DOHH2 (cell line): ENCODE measurements around the gene RELN.

Experiments
- H3F3A ChIP-seq: fragments of 200-600 bp; sonication (generic), shearing (Covaris generic); 2 replicates; pipeline ENCODE4 v1.6.0; 2016; ENCODE audit warnings: antibody characterized with exemption, mild to moderate bottlenecking; ENCODE audit not compliant: control insufficient read depth, insufficient read depth
- H3K27ac ChIP-seq: fragments of 200-600 bp; sonication (generic); 2 replicates; pipeline ENCODE4 v1.5.1; 2014; ENCODE audit warnings: low read depth, mild to moderate bottlenecking, low read length, moderate library complexity
- H3K27me3 ChIP-seq: fragments of 200-600 bp; sonication (generic); 2 replicates; pipeline ENCODE4 v1.6.1; 2014; ENCODE audit warnings: mild to moderate bottlenecking, low read length, mixed read lengths; ENCODE audit not compliant: control insufficient read depth
- H3K36me3 ChIP-seq: fragments of 200-600 bp; sonication (generic); 2 replicates; pipeline ENCODE4 v1.6.1; 2014; ENCODE audit warnings: mild to moderate bottlenecking, low read length, moderate library complexity, mixed read lengths; ENCODE audit not compliant: control insufficient read depth
- H3K4me1 ChIP-seq: fragments of 200-600 bp; sonication (generic); 2 replicates; pipeline ENCODE4 v1.6.1; 2014; ENCODE audit warnings: mild to moderate bottlenecking, low read length, mixed read lengths; ENCODE audit not compliant: control insufficient read depth
- H3K4me2 ChIP-seq: fragments of 200-600 bp; sonication (generic); 2 replicates; pipeline ENCODE4 v1.6.0; 2014; ENCODE audit warnings: mild to moderate bottlenecking, low read length, moderate library complexity
- H3K4me3 ChIP-seq: fragments of 200-600 bp; sonication (generic); 2 replicates; pipeline ENCODE4 v1.5.1; 2014; ENCODE audit warnings: mild to moderate bottlenecking, low read length, mixed read lengths
- H3K79me2 ChIP-seq: fragments of 200-600 bp; sonication (generic); 2 replicates; pipeline ENCODE4 v1.6.1; 2014; ENCODE audit warnings: mild to moderate bottlenecking, low read length, mixed read lengths; ENCODE audit not compliant: control insufficient read depth
- H3K9me2 ChIP-seq: fragments of 200-600 bp; sonication (generic); replicated peaks from 2 replicates; pipeline ENCODE4 v1.6.1; 2014; ENCODE audit warnings: mild to moderate bottlenecking, low read length, mixed read lengths; ENCODE audit not compliant: control insufficient read depth
- H3K9me3 ChIP-seq: fragments of 200-600 bp; sonication (generic); 2 replicates; pipeline ENCODE4 v1.6.1; 2014; ENCODE audit warnings: antibody characterized with exemption, low read length, mixed read lengths; ENCODE audit not compliant: control insufficient read depth, insufficient read depth
- H4K20me1 ChIP-seq: fragments of 200-600 bp; sonication (generic); 2 replicates; pipeline ENCODE4 v1.6.0; 2014; ENCODE audit warnings: low read depth, mild to moderate bottlenecking, antibody characterized with exemption, low read length, moderate library complexity; ENCODE audit not compliant: control insufficient read depth, insufficient read depth
- CTCF ChIP-seq: fragments of 200-600 bp; sonication (generic); IDR thresholded peaks from one replicate; pipeline ENCODE4 v1.5.1; 2014; ENCODE audit warnings: antibody characterized with exemption, mild to moderate bottlenecking, low read depth, low read length; ENCODE audit not compliant: poor library complexity, severe bottlenecking
- EZH2phosphoT487 ChIP-seq: fragments of 200-600 bp; sonication (generic); IDR thresholded peaks from 2 replicates; pipeline ENCODE4 v1.6.1; 2017; ENCODE audit warnings: borderline replicate concordance, mild to moderate bottlenecking, antibody characterized with exemption, low read length, moderate library complexity, mixed read lengths

RELN gene

DNA sequence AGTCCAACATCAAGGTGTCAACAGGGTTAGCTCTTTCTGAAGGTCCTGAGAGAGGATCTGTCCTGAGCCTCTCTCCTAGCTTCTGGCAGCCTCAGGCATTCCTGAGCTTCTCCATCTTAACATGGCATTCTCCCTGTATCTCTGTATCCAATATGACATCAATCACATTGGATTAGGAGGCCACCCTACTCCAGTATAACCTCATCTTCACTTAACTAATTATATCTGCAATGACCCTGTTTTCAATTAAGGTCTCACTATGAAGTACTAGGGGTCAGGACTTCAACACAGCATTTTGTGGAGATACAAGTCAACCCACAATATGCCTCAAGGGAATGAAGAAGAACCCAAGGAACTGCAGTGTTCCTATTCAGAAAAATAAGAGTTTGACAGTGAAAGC lies 133.8 kb downstream of the RELN start:
- no peaks in the 10 kb centered on the region for H3K9me3 ChIP-seq
- no peaks in the 10 kb centered on the region for H3K4me1 ChIP-seq
- no peaks in the 10 kb centered on the region for H3K79me2 ChIP-seq
- TF ChIP-seq EZH2phosphoT487 (no peak), CTCF (no peak)
- no peak overlapping the region for H3K27ac ChIP-seq
- no peaks in the 10 kb centered on the region for H3K36me3 ChIP-seq
- no peaks in the 10 kb centered on the region for H3F3A ChIP-seq
- H3K4me3 ChIP-seq: no peak overlapping the region
- no peaks in the 10 kb centered on the region for H3K27me3 ChIP-seq
- H4K20me1 ChIP-seq: no peaks in the 10 kb centered on the region
- H3K4me2 ChIP-seq: no peak overlapping the region
- H3K9me2 ChIP-seq: no peaks in the 10 kb centered on the region

- no peaks in the 10 kb centered on the region for H3K27me3 ChIP-seq
- no peaks in the 10 kb centered on the region for H3K36me3 ChIP-seq
- no peaks in the 10 kb centered on the region for H4K20me1 ChIP-seq
- H3K9me3 ChIP-seq: no peaks in the 10 kb centered on the region
- H3K4me3 ChIP-seq: no peak overlapping the region
- H3K4me2 ChIP-seq: no peak overlapping the region
- H3K79me2 ChIP-seq: no peaks in the 10 kb centered on the region
- H3K27ac ChIP-seq: no peak overlapping the region
- no peaks in the 10 kb centered on the region for H3K4me1 ChIP-seq
- H3K9me2 ChIP-seq: no peaks in the 10 kb centered on the region
- TF ChIP-seq CTCF: no peak
- no peaks in the 10 kb centered on the region for H3F3A ChIP-seq
These were observed 134.8 kb downstream of the RELN start for GRCh38 chr7:103854611-103855010.

GRCh38 chr7:103851357-103851756 lies 138.1 kb downstream of the RELN start:
- H3K4me3 ChIP-seq: no peak overlapping the region
- H3K9me2 ChIP-seq: no peaks in the 10 kb centered on the region
- H4K20me1 ChIP-seq: no peaks in the 10 kb centered on the region
- H3K9me3 ChIP-seq: no peaks in the 10 kb centered on the region
- no peak overlapping the region for H3K27ac ChIP-seq
- no peaks in the 10 kb centered on the region for H3F3A ChIP-seq
- TF ChIP-seq EZH2phosphoT487 (no peak), CTCF (no peak)
- H3K4me1 ChIP-seq: no peaks in the 10 kb centered on the region
- H3K4me2 ChIP-seq: no peak overlapping the region
- H3K79me2 ChIP-seq: no peaks in the 10 kb centered on the region
- no peaks in the 10 kb centered on the region for H3K27me3 ChIP-seq
- H3K36me3 ChIP-seq: no peaks in the 10 kb centered on the region
